HFFc6 (cell line): ENCODE data around the gene FBXO2. TPM values are rescaled to one million over a fixed set of nuclear protein-coding genes. Genes with fewer than 3 reads are reported as not detected.
A peak's percentile ranks its signal among the peaks of the same experiment; 100 is the strongest.

Experiments used
- DNase-seq: peaks from one replicate; pipeline ENCODE4 v3.0.0-alpha.2; 2018
- H3K27ac Mint-ChIP-seq: 2 replicates; pipeline ENCODE4 v1.8.0; 2020; ENCODE audit warnings: mild to moderate bottlenecking, mixed read lengths
- H3K27me3 Mint-ChIP-seq: 2 replicates; pipeline ENCODE4 v1.8.0; 2021; ENCODE audit warnings: mild to moderate bottlenecking, moderate library complexity, mixed read lengths; ENCODE audit not compliant: insufficient read depth
- H3K36me3 Mint-ChIP-seq: 2 replicates; pipeline ENCODE4 v1.8.0; 2021; ENCODE audit warnings: low read depth, mixed read lengths
- H3K4me1 Mint-ChIP-seq: 2 replicates; pipeline ENCODE4 v1.8.0; 2020; ENCODE audit warnings: low read depth, mixed read lengths
- H3K4me3 Mint-ChIP-seq: 2 replicates; pipeline ENCODE4 v1.8.0; 2020; ENCODE audit warnings: mild to moderate bottlenecking, moderate library complexity, mixed read lengths
- H3K9me3 Mint-ChIP-seq: 2 replicates; pipeline ENCODE4 v1.8.0; 2020; ENCODE audit warnings: mild to moderate bottlenecking, mixed read lengths
- total RNA-seq, 6 experiments: library from RNA; stranded (reverse); fragmentation: NEBNext Ultra II Directional; extraction: Animal tissue kit (Norgen Biotek cat#: 25700); gene quantifications; 2 replicates in 1 of 6; 3 replicates in 5 of 6; pipeline ENCODE4 v1.2.3, GENCODE V29; 2021
- TF ChIP-seq, protein P1 (sequence below): fragments of 200-600 bp; sonication (generic); IDR thresholded peaks from 2 replicates; pipeline ENCODE4 v1.5.0; 2021; ENCODE audit warnings: antibody characterized with exemption, mild to moderate bottlenecking

Gene FBXO2
- total RNA-seq, 6 experiments from 2014 or later: 0.66 to 1.7 (median 0.78) TPM

GRCh38 chr1:11654939-11655808 lies 945 bp upstream of the FBXO2 start:
- H3K9me3 Mint-ChIP-seq: no peaks in the 10 kb centered on the region
- peaks cover 8% of the 10 kb centered on the region for H3K27me3 Mint-ChIP-seq
- peak overlapping the region; percentile 79 for H3K4me3 Mint-ChIP-seq
- peaks cover 5% of the 10 kb centered on the region; the same call in 1 of the 2 replicates for H3K4me1 Mint-ChIP-seq
- no peak for DNase-seq
- H3K36me3 Mint-ChIP-seq: no peaks in the 10 kb centered on the region
- TF ChIP-seq, protein P1, sequence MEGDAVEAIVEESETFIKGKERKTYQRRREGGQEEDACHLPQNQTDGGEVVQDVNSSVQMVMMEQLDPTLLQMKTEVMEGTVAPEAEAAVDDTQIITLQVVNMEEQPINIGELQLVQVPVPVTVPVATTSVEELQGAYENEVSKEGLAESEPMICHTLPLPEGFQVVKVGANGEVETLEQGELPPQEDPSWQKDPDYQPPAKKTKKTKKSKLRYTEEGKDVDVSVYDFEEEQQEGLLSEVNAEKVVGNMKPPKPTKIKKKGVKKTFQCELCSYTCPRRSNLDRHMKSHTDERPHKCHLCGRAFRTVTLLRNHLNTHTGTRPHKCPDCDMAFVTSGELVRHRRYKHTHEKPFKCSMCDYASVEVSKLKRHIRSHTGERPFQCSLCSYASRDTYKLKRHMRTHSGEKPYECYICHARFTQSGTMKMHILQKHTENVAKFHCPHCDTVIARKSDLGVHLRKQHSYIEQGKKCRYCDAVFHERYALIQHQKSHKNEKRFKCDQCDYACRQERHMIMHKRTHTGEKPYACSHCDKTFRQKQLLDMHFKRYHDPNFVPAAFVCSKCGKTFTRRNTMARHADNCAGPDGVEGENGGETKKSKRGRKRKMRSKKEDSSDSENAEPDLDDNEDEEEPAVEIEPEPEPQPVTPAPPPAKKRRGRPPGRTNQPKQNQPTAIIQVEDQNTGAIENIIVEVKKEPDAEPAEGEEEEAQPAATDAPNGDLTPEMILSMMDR: no peak
- no peak overlapping the region for H3K27ac Mint-ChIP-seq

GRCh38 chr1:11653861-11654136 lies 430 bp downstream of the FBXO2 start:
- peaks cover 5% of the 10 kb centered on the region; the same call in 1 of the 2 replicates for H3K4me1 Mint-ChIP-seq
- no peaks in the 10 kb centered on the region for H3K36me3 Mint-ChIP-seq
- no peaks in the 10 kb centered on the region for H3K9me3 Mint-ChIP-seq
- TF ChIP-seq, protein P1: no peak
- H3K27ac Mint-ChIP-seq: no peak overlapping the region
- peaks cover 12% of the 10 kb centered on the region for H3K27me3 Mint-ChIP-seq
- H3K4me3 Mint-ChIP-seq: peak overlapping the region; percentile 15; the same call in 1 of the 2 replicates
- DNase-seq: no peak

GRCh38 chr1:11653101-11653860 lies 948 bp downstream of the FBXO2 start:
- DNase-seq: no peak
- H3K4me1 Mint-ChIP-seq: peaks cover 5% of the 10 kb centered on the region; the same call in 1 of the 2 replicates
- H3K27me3 Mint-ChIP-seq: peaks cover 12% of the 10 kb centered on the region
- no peak overlapping the region for H3K4me3 Mint-ChIP-seq
- H3K36me3 Mint-ChIP-seq: no peaks in the 10 kb centered on the region
- no peaks in the 10 kb centered on the region for H3K9me3 Mint-ChIP-seq
- no peak overlapping the region for H3K27ac Mint-ChIP-seq
- TF ChIP-seq, protein P1: no peak

DNA sequence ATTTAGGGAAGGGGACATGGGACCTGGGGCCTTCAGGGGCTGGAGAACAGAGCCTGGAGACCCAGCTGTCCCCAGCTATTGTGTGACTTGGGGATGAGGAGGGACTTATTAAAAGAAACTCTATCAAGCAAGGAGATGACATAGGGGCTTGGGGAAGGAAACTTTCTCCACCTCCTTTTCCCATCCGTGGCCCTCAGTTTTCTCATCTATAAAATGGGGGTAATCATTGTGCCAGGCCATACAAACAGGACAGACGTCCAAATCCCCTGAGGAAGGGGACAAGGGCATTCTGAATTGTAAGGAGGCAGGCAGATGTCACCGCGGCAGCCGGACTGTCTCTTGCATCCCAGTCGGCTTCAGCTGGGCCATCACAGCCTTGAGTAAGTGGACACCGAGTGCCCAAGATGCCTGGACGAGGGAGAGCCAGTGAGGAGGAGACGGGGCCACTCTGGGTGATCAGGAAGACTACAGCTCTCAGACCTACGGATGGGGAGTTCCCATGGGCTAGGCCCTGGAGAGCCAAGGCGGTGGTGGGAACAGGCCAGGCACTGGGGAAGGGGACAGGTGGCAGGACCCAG lies 1.9 kb downstream of the FBXO2 start:
- TF ChIP-seq, protein P1: no peak

DNA sequence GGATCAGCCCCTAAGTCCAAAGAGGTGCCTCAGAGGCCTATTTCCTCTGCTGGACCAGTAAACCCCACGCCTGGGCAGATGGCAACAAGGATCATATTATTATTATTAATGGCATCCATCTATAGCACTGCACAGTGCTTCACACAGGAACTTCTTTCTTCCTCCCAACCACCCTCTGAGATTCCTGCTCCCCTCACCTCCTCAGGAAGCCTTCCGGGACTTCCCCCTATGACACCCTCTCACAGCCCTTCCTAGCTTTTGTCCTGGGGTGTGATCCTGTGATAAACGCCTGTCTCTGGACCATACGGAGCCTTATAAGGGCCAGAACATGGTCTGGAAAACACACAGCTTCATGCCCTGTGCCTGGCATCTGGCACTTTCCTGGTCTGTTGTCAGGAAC lies 3.2 kb downstream of the FBXO2 start:
- Mint-ChIP-seq H3K4me1 (peaks cover 5% of the 10 kb centered on the region; the same call in 1 of the 2 replicates), H3K27me3 (peaks cover 16% of the 10 kb centered on the region), H3K4me3 (peak overlapping the region; percentile 46; the same call in 1 of the 2 replicates), H3K9me3 (no peaks in the 10 kb centered on the region), H3K27ac (no peak overlapping the region), H3K36me3 (no peaks in the 10 kb centered on the region)
- TF ChIP-seq, protein P1: no peak
- no peak for DNase-seq

More for the DNA sequence above, 1.9 kb downstream of the FBXO2 start:
- H3K4me3 Mint-ChIP-seq: no peak overlapping the region
- peaks cover 12% of the 10 kb centered on the region for H3K27me3 Mint-ChIP-seq
- no peaks in the 10 kb centered on the region for H3K36me3 Mint-ChIP-seq
- DNase-seq: no peak
- H3K4me1 Mint-ChIP-seq: peaks cover 5% of the 10 kb centered on the region; the same call in 1 of the 2 replicates
- no peak overlapping the region for H3K27ac Mint-ChIP-seq
- no peaks in the 10 kb centered on the region for H3K9me3 Mint-ChIP-seq
